T47D (cell line): ENCODE measurements around the gene GALP.
"Not testable (repeated sequence)": the region's sequence is repeated elsewhere in the genome, so short reads cannot be mapped to it uniquely, and the experiment has no call there.

Experiments used
- DNase-seq, 2 experiments: peaks; one replicate each; pipeline versions ENCODE4 v3.0.0 to v3.0.0-alpha.2; 2011 to 2012; ENCODE audit warnings: low read depth in 1 of 2, low spot score in 1 of 2
- JUND ChIP-seq: IDR thresholded peaks from 2 replicates; pipeline ENCODE4 v1.6.1; 2012; ENCODE audit warnings: low read depth
- in situ Hi-C: cut with HindIII; loops from 2 replicates; pipeline ENCODE4 v1.10.0; 2016; ENCODE audit warnings: low sequenced_read_pairs, low pct_unique_long_range_greater_than_20kb

GALP gene

GRCh38 chr19:56176881-56177280 lies 1.1 kb downstream of the GALP start:
- TF ChIP-seq JUND, result no peak
- in situ Hi-C loops, result no loop called here
- no peak for DNase-seq

- DNase-seq, result no peak
- in situ Hi-C loops, result no loop called here
- no peak for TF ChIP-seq JUND
Observed at GRCh38 chr19:56177564-56178243, 1.9 kb downstream of the GALP start.

GRCh38 chr19:56189785-56190184 lies 14.0 kb downstream of the GALP start:
- DNase-seq, result no peak
- in situ Hi-C loops, result no loop called here

GRCh38 chr19:56191115-56191514 lies 15.3 kb downstream of the GALP start:
- TF ChIP-seq JUND, result no peak

More at GRCh38 chr19:56189785-56190184, 14.0 kb downstream of the GALP start:
- TF ChIP-seq JUND, result no peak

GRCh38 chr19:56191711-56192110 lies 15.9 kb downstream of the GALP start:
- in situ Hi-C loops, result no loop called here
- DNase-seq, result no peak
- TF ChIP-seq JUND, result no peak

More at GRCh38 chr19:56191115-56191514, 15.3 kb downstream of the GALP start:
- in situ Hi-C loops, result no loop called here
- DNase-seq, result no peak

GRCh38 chr19:56193981-56194640 lies 18.3 kb downstream of the GALP start:
- no peak for TF ChIP-seq JUND
- in situ Hi-C loops, result no loop called here
- no peak for DNase-seq

- in situ Hi-C loops, DNase-seq: not testable (repeated sequence)
Observed at GRCh38 chr19:56197646-56198045, 21.8 kb downstream of the GALP start, which contains the start of gene ZSCAN5B. Gene ZSCAN5B (minus strand): TSS chr19:56197783. CDS start chr19:56193052, 4,731 bp downstream.

GRCh38 chr19:56199687-56200086 lies 23.9 kb downstream of the GALP start:
- in situ Hi-C loops, result no loop called here
- no peak for DNase-seq
- no peak for TF ChIP-seq JUND

GRCh38 chr19:56201973-56202372 lies 26.2 kb downstream of the GALP start, which contains the start of gene ZSCAN5C:
Gene ZSCAN5C (plus strand): TSS chr19:56202273. CDS start chr19:56205914, 3,641 bp downstream.
- DNase-seq, result no peak
- in situ Hi-C loops, result no loop called here
- TF ChIP-seq JUND, result no peak

GRCh38 chr19:56207581-56207980 lies 31.8 kb downstream of the GALP start:
- in situ Hi-C loops, DNase-seq: not testable (repeated sequence)

- no peak for DNase-seq
- in situ Hi-C loops, result no loop called here
- no peak for TF ChIP-seq JUND
Observed at GRCh38 chr19:56209091-56209490, 33.3 kb downstream of the GALP start.

- DNase-seq, in situ Hi-C loops: not testable (repeated sequence)
Observed at GRCh38 chr19:56210036-56210435, 34.2 kb downstream of the GALP start.

- in situ Hi-C loops, result no loop called here
- no peak for TF ChIP-seq JUND
- DNase-seq, result no peak
Observed at GRCh38 chr19:56211718-56212117, 35.9 kb downstream of the GALP start.
